ENCODE measurements around the gene CLPTM1L. TPM values are rescaled to one million over a fixed set of nuclear protein-coding genes. Genes with fewer than 3 reads are reported as not detected.
A peak's percentile ranks its signal among the peaks of the same experiment; 100 is the strongest.

Gene CLPTM1L
- total and polyA plus RNA-seq, 10 donors: 39.7 to 118 (median 94.9) TPM

- no peaks in the 10 kb centered on the region for H3K27me3 ChIP-seq (replicated peaks in 1 of 7)
- intact Hi-C loops (cut with DNase I; ENCODE audit: low total_unique reads): no loop called here
- no peak overlapping the region for H3K27ac ChIP-seq
- H3K4me1 ChIP-seq: peaks cover 2 to 17% (median 11%) of the 10 kb centered on the region in 6 donors
- DNase-seq: peak; percentile 66
- H3K36me3 ChIP-seq: peaks cover 0 to 89% (median 81%) of the 10 kb centered on the region in 6 donors
- WGBS, 5 donors: 91 to 95% (median 94%) methylated on average over 33 to 36 of the region's 36 CpGs
- no peak overlapping the region for H3K4me3 ChIP-seq
- no peaks in the 10 kb centered on the region for H3K9me3 ChIP-seq
- TF ChIP-seq CTCF (IDR thresholded peaks at IDR 0.05 in 8 of 11, conservative IDR thresholded peaks at IDR 0.05 in 3 of 11): no peak
- TF ChIP-seq POLR2AphosphoS5 (IDR thresholded peaks at IDR 0.05): peak in 2 of 3 donors; percentile 27 to 41
Measured at GRCh38 chr5:1320436-1321344, 24.2 kb downstream of the CLPTM1L start.

GRCh38 chr5:1319436-1320256 lies 25.3 kb downstream of the CLPTM1L start:
- TF ChIP-seq POLR2AphosphoS5 (IDR thresholded peaks at IDR 0.05): peak in 1 of 3 donors; percentile 36
- no peak for TF ChIP-seq POLR2A (IDR thresholded peaks at IDR 0.05)
- no peak for TF ChIP-seq CTCF (IDR thresholded peaks at IDR 0.05 in 8 of 11, conservative IDR thresholded peaks at IDR 0.05 in 3 of 11)
- no peaks in the 10 kb centered on the region for H3K9me3 ChIP-seq
- peaks cover 6 to 27% (median 22%) of the 10 kb centered on the region in 6 donors for H3K4me1 ChIP-seq
- WGBS, 5 donors: 89 to 96% (median 91%) methylated on average over 19 to 21 of the region's 21 CpGs
- intact Hi-C loops (cut with DNase I; ENCODE audit: low total_unique reads): no loop called here
- H3K36me3 ChIP-seq: peaks cover 0 to 79% (median 70%) of the 10 kb centered on the region in 6 donors
- DNase-seq: peak; percentile 71
- H3K27me3 ChIP-seq (replicated peaks in 1 of 7): peaks cover 0 to 4% (median 0%) of the 10 kb centered on the region in 7 donors
- no peak overlapping the region for H3K27ac ChIP-seq
- H3K4me3 ChIP-seq: no peak overlapping the region

GRCh38 chr5:1318659-1319251 lies 26.1 kb downstream of the CLPTM1L start:
- no peak for TF ChIP-seq POLR2A (IDR thresholded peaks at IDR 0.05)
- TF ChIP-seq POLR2AphosphoS5 (IDR thresholded peaks at IDR 0.05): no peak
- no peak for TF ChIP-seq CTCF (IDR thresholded peaks at IDR 0.05 in 8 of 11, conservative IDR thresholded peaks at IDR 0.05 in 3 of 11)
- Histone ChIP-seq H3K36me3 (peaks cover 0 to 70% (median 61%) of the 10 kb centered on the region in 6 donors), H3K27ac (no peak overlapping the region), H3K27me3 (replicated peaks in 1 of 7) (peaks cover 0 to 7% (median 0%) of the 10 kb centered on the region in 7 donors), H3K4me1 (peaks cover 7 to 36% (median 31%) of the 10 kb centered on the region in 6 donors), H3K9me3 (no peaks in the 10 kb centered on the region), H3K4me3 (no peak overlapping the region)
- intact Hi-C loops (cut with DNase I; ENCODE audit: low total_unique reads): no loop called here
- peak; percentile 75 for DNase-seq
- 86 to 89% (median 87%) methylated on average over 22 to 29 of the region's 29 CpGs for WGBS, 5 donors
